Measurements from ENCODE around the gene HORMAD2.

DNA sequence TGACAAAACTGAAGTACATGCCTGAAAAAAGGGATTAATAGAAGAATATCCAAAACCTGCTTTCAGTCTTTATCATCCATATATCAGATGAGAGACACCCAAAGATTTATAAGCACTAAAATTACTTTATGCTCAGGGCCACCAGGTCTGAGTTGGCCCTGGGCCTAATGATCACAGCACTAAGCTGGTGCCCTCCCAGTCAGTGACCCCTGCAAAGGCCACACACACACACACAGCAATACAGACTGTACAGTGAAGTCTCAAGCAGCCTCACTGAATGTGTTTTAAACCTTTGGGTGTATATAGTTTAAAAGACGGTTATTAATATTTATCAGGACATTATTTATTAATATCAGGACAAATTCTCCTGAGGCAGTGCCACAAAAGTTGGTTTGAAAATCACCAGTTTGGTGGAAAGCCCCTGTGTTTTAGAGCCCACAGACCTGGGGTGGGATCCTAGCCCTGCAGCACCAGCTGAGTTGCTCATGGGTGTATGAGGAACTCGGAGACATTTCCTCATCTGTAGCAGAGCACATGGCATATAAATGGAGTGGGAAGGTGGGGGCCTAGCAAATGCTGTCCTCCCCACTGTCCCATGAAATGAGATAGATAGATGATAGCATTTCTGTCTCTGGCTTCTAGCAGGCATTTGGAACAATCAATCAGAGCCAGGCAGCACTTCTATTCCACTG lies 48.4 kb upstream of the HORMAD2 start:
- TF ChIP-seq CTCF (conservative IDR thresholded peaks at IDR 0.05) = no peak
- TF ChIP-seq EZH2 (IDR thresholded peaks at IDR 0.05; ENCODE audit: low read depth) = no peak
